HCT116 (cell line): ENCODE measurements around the gene B3GALT6. TPM values are rescaled to one million over a fixed set of nuclear protein-coding genes. Genes with fewer than 3 reads are reported as not detected.

Experiments used
- ATAC-seq: fragments of 200-7000 bp; cut with Tn5 transposase; 2 replicates; pipeline ENCODE4 v1.9.1; 2020; ENCODE audit warnings: mild to moderate bottlenecking, moderate library complexity
- BruUV-seq: library from RNA; stranded (reverse); fragments of 400-500 nt; replicated peaks from 2 replicates; lab custom pipeline; 2021; lab: Mats Ljungman, UMichigan
- CTCF ChIA-PET: fragments of 300-600 bp; sonication (Branson Sonifier 250); formaldehyde crosslinking; loops from one replicate; lab custom pipeline; 2021; ENCODE audit warnings: antibody characterized with exemption; lab: Charles Lee
- POLR2A ChIA-PET: fragments of 300-600, 350-600 bp; sonication (Branson Sonifier 250); formaldehyde crosslinking; loops from one replicate; lab custom pipeline; 2021; ENCODE audit warnings: antibody characterized with exemption; lab: Charles Lee
- RAD21 ChIA-PET, 2 experiments: fragments of 300-600 bp; sonication (Branson Sonifier 250); formaldehyde crosslinking; loops; one replicate each; lab custom pipeline; 2023; ENCODE audit warnings: low total read pairs in 2 of 2; ENCODE audit not compliant: uncharacterized antibody in 2 of 2, unreplicated experiment in 2 of 2, low non-redundant PET in 1 of 2; lab: Charles Lee
- DNase-seq: peaks from one replicate; pipeline ENCODE4 v3.0.0-alpha.2; 2010; ENCODE audit warnings: low read depth, low spot score
- H2AFZ ChIP-seq: fragments of 200-600 bp; shearing (Covaris generic), sonication (generic); 2 replicates; pipeline ENCODE4 v1.6.1; 2017; ENCODE audit warnings: low read depth, mixed run types, mixed read lengths, antibody characterized with exemption, low read length; ENCODE audit not compliant: poor library complexity, severe bottlenecking
- H3K27ac ChIP-seq: 2 replicates; pipeline ENCODE4 v1.5.1; 2012; ENCODE audit warnings: low read depth, low read length
- H3K27me3 ChIP-seq: fragments of 200-600 bp; sonication (generic); 2 replicates; pipeline ENCODE4 v1.6.1; 2016; ENCODE audit warnings: mixed run types, low read length, mixed read lengths; ENCODE audit not compliant: insufficient read depth
- H3K36me3 ChIP-seq, 2 experiments: fragments of 200-500 bp in 1 of 2; fragments of 200-600 bp in 1 of 2; sonication (Bioruptor generic) in 1 of 2; sonication (generic) in 1 of 2; 2 replicates each; pipeline versions ENCODE4 v1.5.1 to v1.6.1; 2014 to 2016; ENCODE audit warnings: low read length in 2 of 2, inconsistent platforms in 1 of 2, mixed read lengths in 1 of 2, mixed run types in 1 of 2; ENCODE audit not compliant: insufficient read depth in 2 of 2, control insufficient read depth in 1 of 2
- H3K4me1 ChIP-seq, 2 experiments: fragments of 200-600 bp in 1 of 2; sonication (generic) in 1 of 2; 2 replicates each; pipeline versions ENCODE4 v1.5.1 to v1.6.1; 2012 to 2017; ENCODE audit warnings: low read length in 2 of 2, inconsistent platforms in 1 of 2, mild to moderate bottlenecking in 1 of 2, mixed read lengths in 1 of 2, mixed run types in 1 of 2, moderate library complexity in 1 of 2; ENCODE audit not compliant: insufficient read depth in 2 of 2, control insufficient read depth in 1 of 2
- H3K4me2 ChIP-seq: fragments of 200-600 bp; sonication (generic); 2 replicates; pipeline ENCODE4 v1.6.1; 2017; ENCODE audit warnings: mixed run types, low read length, mixed read lengths
- H3K4me3 ChIP-seq, 2 experiments: fragments of 200-600 bp in 1 of 2; sonication (generic) in 1 of 2; replicated peaks in 1 of 2; 2 replicates each; pipeline ENCODE4 v1.5.1; 2011 to 2016; ENCODE audit warnings: low read length in 2 of 2, control low read depth in 1 of 2, low read depth in 1 of 2, mild to moderate bottlenecking in 1 of 2, mixed read lengths in 1 of 2, mixed run types in 1 of 2
- H3K79me2 ChIP-seq: fragments of 200-600 bp; sonication (generic); 2 replicates; pipeline ENCODE4 v1.6.1; 2017; ENCODE audit warnings: mild to moderate bottlenecking, mixed run types, low read length, moderate library complexity, mixed read lengths; ENCODE audit not compliant: insufficient read depth
- H3K9ac ChIP-seq: fragments of 200-600 bp; sonication (generic); 2 replicates; pipeline ENCODE4 v1.6.1; 2016; ENCODE audit warnings: low read length, mixed read lengths
- H3K9me2 ChIP-seq: fragments of 200-600 bp; sonication (generic), shearing (Covaris generic); 2 replicates; pipeline ENCODE4 v1.6.1; 2017; ENCODE audit warnings: mixed run types, mild to moderate bottlenecking, moderate library complexity; ENCODE audit not compliant: insufficient read depth
- H3K9me3 ChIP-seq, 2 experiments: fragments of 200-500 bp in 1 of 2; fragments of 200-600 bp in 1 of 2; sonication (Bioruptor generic) in 1 of 2; sonication (generic) in 1 of 2; 2 replicates each; pipeline ENCODE4 v1.6.1; 2014 to 2017; ENCODE audit warnings: low read length in 2 of 2, mixed read lengths in 2 of 2, inconsistent platforms in 1 of 2, low read depth in 1 of 2, mild to moderate bottlenecking in 1 of 2, mixed run types in 1 of 2, moderate library complexity in 1 of 2; ENCODE audit not compliant: control insufficient read depth in 1 of 2, insufficient read depth in 1 of 2
- H4K20me1 ChIP-seq: fragments of 200-600 bp; sonication (generic), shearing (Covaris generic); 2 replicates; pipeline ENCODE4 v1.6.1; 2017; ENCODE audit warnings: mixed run types, mild to moderate bottlenecking, moderate library complexity; ENCODE audit not compliant: insufficient read depth
- CBX3 ChIP-seq: IDR thresholded peaks from 2 replicates; pipeline ENCODE4 v1.6.1; 2012; ENCODE audit warnings: low read depth
- CEBPB ChIP-seq: IDR thresholded peaks from 2 replicates; pipeline ENCODE4 v1.6.1; 2012; ENCODE audit warnings: low read depth
- ELF1 ChIP-seq: IDR thresholded peaks from 2 replicates; pipeline ENCODE4 v1.6.1; 2012; ENCODE audit warnings: low read depth, borderline replicate concordance
- JUND ChIP-seq: IDR thresholded peaks from 2 replicates; pipeline ENCODE4 v1.6.1; 2012
- POLR2A ChIP-seq: IDR thresholded peaks from 2 replicates; pipeline ENCODE4 v1.7.0; 2011; ENCODE audit warnings: borderline replicate concordance; ENCODE audit not compliant: insufficient read depth, insufficient read length; ENCODE audit errors: extremely low read depth
- POLR2AphosphoS5 ChIP-seq: IDR thresholded peaks from 2 replicates; pipeline ENCODE4 v1.6.1; 2011; ENCODE audit warnings: mild to moderate bottlenecking, low read depth, low read length, moderate library complexity
- RAD21 ChIP-seq: IDR thresholded peaks from 2 replicates; pipeline ENCODE4 v1.6.1; 2012; ENCODE audit warnings: low read depth, mild to moderate bottlenecking
- intact Hi-C: fragments of 100-400 bp; cut with micrococcal nuclease; formaldehyde crosslinking; loops from 2 replicates; pipeline ENCODE4 v1.10.0; 2022
- total RNA-seq: library from RNA; stranded (reverse); gene quantifications from one replicate; pipeline ENCODE4 v1.2.1, GENCODE V29; 2021; ENCODE audit not compliant: unreplicated experiment
- TF ChIP-seq, protein P1 (sequence below): IDR thresholded peaks from 2 replicates; pipeline ENCODE4 v1.6.1; 2012; ENCODE audit warnings: low read depth
- TF ChIP-seq, protein P2 (sequence below): IDR thresholded peaks from 2 replicates; pipeline ENCODE4 v1.6.1; 2012

The B3GALT6 gene
- total RNA-seq, 1 experiment from 2014 or later = 16.3 TPM

GRCh38 chr1:1256956-1257871, 25.2 kb downstream of the B3GALT6 start:
- RAD21 ChIA-PET = no interaction called here
- H3K27me3 ChIP-seq = no peaks in the 10 kb centered on the region
- no peaks in the 10 kb centered on the region for H4K20me1 ChIP-seq
- H3K4me2 ChIP-seq = no peak overlapping the region
- BruUV-seq = no TSS peak
- CTCF ChIA-PET = no interaction called here
- no peaks in the 10 kb centered on the region for H3K9me2 ChIP-seq
- no peaks in the 10 kb centered on the region for H3K4me1 ChIP-seq
- POLR2A ChIA-PET = no interaction called here
- H3K9ac ChIP-seq = no peak overlapping the region
- ATAC-seq = no peak
- H3K27ac ChIP-seq = no peak overlapping the region
- H3K4me3 ChIP-seq = no peak overlapping the region
- intact Hi-C loops = no loop called here
- H2AFZ ChIP-seq = no peak overlapping the region
- H3K9me3 ChIP-seq = no peaks in the 10 kb centered on the region
- H3K79me2 ChIP-seq = peaks cover 11% of the 10 kb centered on the region; the same call in 1 of the 2 replicates
- TF ChIP-seq CBX3 (no peak), CEBPB (no peak), JUND (no peak), RAD21 (no peak), ELF1 (no peak), POLR2AphosphoS5 (no peak), POLR2A (no peak)
- TF ChIP-seq, protein P1, sequence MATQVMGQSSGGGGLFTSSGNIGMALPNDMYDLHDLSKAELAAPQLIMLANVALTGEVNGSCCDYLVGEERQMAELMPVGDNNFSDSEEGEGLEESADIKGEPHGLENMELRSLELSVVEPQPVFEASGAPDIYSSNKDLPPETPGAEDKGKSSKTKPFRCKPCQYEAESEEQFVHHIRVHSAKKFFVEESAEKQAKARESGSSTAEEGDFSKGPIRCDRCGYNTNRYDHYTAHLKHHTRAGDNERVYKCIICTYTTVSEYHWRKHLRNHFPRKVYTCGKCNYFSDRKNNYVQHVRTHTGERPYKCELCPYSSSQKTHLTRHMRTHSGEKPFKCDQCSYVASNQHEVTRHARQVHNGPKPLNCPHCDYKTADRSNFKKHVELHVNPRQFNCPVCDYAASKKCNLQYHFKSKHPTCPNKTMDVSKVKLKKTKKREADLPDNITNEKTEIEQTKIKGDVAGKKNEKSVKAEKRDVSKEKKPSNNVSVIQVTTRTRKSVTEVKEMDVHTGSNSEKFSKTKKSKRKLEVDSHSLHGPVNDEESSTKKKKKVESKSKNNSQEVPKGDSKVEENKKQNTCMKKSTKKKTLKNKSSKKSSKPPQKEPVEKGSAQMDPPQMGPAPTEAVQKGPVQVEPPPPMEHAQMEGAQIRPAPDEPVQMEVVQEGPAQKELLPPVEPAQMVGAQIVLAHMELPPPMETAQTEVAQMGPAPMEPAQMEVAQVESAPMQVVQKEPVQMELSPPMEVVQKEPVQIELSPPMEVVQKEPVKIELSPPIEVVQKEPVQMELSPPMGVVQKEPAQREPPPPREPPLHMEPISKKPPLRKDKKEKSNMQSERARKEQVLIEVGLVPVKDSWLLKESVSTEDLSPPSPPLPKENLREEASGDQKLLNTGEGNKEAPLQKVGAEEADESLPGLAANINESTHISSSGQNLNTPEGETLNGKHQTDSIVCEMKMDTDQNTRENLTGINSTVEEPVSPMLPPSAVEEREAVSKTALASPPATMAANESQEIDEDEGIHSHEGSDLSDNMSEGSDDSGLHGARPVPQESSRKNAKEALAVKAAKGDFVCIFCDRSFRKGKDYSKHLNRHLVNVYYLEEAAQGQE = no peak
- TF ChIP-seq, protein P2, sequence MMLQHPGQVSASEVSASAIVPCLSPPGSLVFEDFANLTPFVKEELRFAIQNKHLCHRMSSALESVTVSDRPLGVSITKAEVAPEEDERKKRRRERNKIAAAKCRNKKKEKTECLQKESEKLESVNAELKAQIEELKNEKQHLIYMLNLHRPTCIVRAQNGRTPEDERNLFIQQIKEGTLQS = no peak
- no peak for DNase-seq
- H3K36me3 ChIP-seq = peaks cover 21 to 47% of the 10 kb centered on the region in 2 experiments; a peak in 3 of 4 replicates
